ENCODE results near the gene ZNF275. TPM values are rescaled to one million over a fixed set of nuclear protein-coding genes. Genes with fewer than 3 reads are reported as not detected.

Gene ZNF275
- total and polyA plus RNA-seq, 2 of the 8 experiments (the other 6 are each of a cell fraction or from before 2014, with no cell fraction given), result 8.2 to 9.1 TPM

DNA sequence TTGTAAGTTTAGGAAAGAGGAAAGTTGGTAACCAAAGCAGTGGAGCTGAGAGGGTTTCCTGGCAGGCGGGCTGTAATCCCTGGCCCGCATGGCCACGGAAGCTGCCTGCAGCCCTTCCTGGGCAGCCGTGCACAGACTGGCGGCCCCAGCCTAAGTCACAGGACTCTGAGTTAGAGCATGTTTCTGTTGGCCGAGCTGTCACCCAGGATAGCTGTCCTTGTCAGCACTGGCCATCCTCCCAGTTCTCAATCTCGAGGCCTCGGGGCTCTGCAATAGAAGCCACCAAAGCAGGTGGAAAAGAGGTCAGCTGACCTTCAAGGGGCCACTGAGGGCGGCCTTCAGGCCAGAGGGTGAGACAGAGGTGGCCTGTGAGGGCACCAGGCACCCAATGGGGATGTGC lies 46.7 kb downstream of the ZNF275 start (continued):
- no peak for TF ChIP-seq SP2 (IDR thresholded peaks at IDR 0.05; ENCODE audit: low read length)
- TF ChIP-seq EGR1 (IDR thresholded peaks at IDR 0.05; ENCODE audit: borderline replicate concordance, low read depth, low read length), result no peak
- no peak for TF ChIP-seq FOSL1 (IDR thresholded peaks at IDR 0.05; ENCODE audit: insufficient read depth, low read depth, low read length)
- no peak for TF ChIP-seq NANOG (IDR thresholded peaks at IDR 0.05; ENCODE audit: insufficient read depth, low read depth, low read length, poor library complexity, severe bottlenecking)

Data from H1 (cell line).